ENCODE results near the gene AP1S1. TPM values are rescaled to one million over a fixed set of nuclear protein-coding genes. Genes with fewer than 3 reads are reported as not detected.
A peak's percentile ranks its signal among the peaks of the same experiment; 100 is the strongest.

AP1S1 gene
- total and polyA plus RNA-seq, 9 of the 15 experiments (the other 6 are each of a cell fraction or from before 2014, with no cell fraction given): 4.4 to 149 (median 89.4) TPM

DNA sequence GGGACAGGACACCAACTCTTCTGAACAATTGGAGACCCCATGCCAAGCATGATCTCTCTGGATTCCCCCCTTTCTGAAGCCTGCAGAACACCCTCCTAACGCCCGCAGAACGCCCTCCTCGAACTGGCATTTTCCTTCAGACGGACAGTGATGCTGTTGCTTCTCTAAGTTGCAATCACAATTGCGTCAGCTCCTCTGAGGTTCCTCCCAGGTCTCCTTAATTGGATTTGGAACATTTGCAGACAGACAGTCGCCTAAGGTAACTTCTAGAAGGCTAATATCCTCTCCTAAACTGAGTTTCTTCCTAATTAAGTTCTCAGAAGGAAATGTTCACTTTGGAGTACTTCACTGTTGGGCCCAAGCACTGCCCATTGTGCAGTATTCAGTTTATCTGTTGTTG is 47.9 kb upstream of the AP1S1 start (continued):
- TF ChIP-seq, protein P1, sequence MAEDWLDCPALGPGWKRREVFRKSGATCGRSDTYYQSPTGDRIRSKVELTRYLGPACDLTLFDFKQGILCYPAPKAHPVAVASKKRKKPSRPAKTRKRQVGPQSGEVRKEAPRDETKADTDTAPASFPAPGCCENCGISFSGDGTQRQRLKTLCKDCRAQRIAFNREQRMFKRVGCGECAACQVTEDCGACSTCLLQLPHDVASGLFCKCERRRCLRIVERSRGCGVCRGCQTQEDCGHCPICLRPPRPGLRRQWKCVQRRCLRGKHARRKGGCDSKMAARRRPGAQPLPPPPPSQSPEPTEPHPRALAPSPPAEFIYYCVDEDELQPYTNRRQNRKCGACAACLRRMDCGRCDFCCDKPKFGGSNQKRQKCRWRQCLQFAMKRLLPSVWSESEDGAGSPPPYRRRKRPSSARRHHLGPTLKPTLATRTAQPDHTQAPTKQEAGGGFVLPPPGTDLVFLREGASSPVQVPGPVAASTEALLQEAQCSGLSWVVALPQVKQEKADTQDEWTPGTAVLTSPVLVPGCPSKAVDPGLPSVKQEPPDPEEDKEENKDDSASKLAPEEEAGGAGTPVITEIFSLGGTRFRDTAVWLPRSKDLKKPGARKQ (CRISPR knock-in tag; IDR thresholded peaks at IDR 0.05): no peak
- no peak for TF ChIP-seq ZFX (CRISPR knock-in tag; IDR thresholded peaks at IDR 0.05)

DNA sequence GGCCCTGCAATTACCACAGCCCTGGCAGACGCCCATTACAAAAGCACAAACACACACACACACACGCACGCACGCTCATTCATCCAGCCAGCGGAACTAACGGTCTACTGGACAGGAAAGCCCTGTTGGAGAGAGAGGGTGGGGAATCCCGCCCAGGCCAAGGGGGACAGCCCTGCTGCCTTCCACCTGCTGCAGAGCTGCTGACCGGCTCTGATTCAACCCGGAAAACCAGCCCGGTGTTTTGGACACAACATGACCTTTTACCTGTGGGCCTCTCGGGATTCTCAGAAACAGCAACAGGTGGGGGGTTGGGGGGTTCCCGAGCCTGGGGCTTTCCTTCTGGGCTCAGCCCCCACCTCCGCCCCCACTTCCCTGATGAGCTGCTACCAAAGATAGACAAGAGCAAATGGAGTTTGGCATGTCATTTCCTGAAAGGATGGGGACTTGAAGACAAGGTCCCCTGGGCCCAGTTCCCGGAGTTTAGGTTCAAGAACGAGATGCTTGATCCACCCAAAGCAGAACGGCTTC is 45.9 kb upstream of the AP1S1 start:
- no peak for FAIRE-seq
- no TSS peak for BruUV-seq (replicated peaks)

More for the DNA sequence above, 45.9 kb upstream of the AP1S1 start:
- ATAC-seq (peak; percentile 42; the same call in 2 of the 3 replicates), DNase-seq (ENCODE audit: extremely low read depth in 1 of 4, low spot score in 3 of 4) (no peak)
- no peak for TF ChIP-seq NR2C2 (CRISPR knock-in tag; IDR thresholded peaks at IDR 0.05)
- TF ChIP-seq NR2C2 (tag; IDR thresholded peaks at IDR 0.05): 0 out of 2 replicates have a peak, but pooled peaks have one; percentile 15
- TF ChIP-seq, protein P2, sequence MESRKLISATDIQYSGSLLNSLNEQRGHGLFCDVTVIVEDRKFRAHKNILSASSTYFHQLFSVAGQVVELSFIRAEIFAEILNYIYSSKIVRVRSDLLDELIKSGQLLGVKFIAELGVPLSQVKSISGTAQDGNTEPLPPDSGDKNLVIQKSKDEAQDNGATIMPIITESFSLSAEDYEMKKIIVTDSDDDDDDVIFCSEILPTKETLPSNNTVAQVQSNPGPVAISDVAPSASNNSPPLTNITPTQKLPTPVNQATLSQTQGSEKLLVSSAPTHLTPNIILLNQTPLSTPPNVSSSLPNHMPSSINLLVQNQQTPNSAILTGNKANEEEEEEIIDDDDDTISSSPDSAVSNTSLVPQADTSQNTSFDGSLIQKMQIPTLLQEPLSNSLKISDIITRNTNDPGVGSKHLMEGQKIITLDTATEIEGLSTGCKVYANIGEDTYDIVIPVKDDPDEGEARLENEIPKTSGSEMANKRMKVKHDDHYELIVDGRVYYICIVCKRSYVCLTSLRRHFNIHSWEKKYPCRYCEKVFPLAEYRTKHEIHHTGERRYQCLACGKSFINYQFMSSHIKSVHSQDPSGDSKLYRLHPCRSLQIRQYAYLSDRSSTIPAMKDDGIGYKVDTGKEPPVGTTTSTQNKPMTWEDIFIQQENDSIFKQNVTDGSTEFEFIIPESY (CRISPR knock-in tag; IDR thresholded peaks at IDR 0.05): peak; percentile 79
- TF ChIP-seq, protein P3, sequence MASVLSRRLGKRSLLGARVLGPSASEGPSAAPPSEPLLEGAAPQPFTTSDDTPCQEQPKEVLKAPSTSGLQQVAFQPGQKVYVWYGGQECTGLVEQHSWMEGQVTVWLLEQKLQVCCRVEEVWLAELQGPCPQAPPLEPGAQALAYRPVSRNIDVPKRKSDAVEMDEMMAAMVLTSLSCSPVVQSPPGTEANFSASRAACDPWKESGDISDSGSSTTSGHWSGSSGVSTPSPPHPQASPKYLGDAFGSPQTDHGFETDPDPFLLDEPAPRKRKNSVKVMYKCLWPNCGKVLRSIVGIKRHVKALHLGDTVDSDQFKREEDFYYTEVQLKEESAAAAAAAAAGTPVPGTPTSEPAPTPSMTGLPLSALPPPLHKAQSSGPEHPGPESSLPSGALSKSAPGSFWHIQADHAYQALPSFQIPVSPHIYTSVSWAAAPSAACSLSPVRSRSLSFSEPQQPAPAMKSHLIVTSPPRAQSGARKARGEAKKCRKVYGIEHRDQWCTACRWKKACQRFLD (CRISPR knock-in tag; IDR thresholded peaks at IDR 0.05): no peak
- peak; percentile 66 for TF ChIP-seq EGR1 (conservative IDR thresholded peaks at IDR 0.05)
- TF ChIP-seq, protein P4, sequence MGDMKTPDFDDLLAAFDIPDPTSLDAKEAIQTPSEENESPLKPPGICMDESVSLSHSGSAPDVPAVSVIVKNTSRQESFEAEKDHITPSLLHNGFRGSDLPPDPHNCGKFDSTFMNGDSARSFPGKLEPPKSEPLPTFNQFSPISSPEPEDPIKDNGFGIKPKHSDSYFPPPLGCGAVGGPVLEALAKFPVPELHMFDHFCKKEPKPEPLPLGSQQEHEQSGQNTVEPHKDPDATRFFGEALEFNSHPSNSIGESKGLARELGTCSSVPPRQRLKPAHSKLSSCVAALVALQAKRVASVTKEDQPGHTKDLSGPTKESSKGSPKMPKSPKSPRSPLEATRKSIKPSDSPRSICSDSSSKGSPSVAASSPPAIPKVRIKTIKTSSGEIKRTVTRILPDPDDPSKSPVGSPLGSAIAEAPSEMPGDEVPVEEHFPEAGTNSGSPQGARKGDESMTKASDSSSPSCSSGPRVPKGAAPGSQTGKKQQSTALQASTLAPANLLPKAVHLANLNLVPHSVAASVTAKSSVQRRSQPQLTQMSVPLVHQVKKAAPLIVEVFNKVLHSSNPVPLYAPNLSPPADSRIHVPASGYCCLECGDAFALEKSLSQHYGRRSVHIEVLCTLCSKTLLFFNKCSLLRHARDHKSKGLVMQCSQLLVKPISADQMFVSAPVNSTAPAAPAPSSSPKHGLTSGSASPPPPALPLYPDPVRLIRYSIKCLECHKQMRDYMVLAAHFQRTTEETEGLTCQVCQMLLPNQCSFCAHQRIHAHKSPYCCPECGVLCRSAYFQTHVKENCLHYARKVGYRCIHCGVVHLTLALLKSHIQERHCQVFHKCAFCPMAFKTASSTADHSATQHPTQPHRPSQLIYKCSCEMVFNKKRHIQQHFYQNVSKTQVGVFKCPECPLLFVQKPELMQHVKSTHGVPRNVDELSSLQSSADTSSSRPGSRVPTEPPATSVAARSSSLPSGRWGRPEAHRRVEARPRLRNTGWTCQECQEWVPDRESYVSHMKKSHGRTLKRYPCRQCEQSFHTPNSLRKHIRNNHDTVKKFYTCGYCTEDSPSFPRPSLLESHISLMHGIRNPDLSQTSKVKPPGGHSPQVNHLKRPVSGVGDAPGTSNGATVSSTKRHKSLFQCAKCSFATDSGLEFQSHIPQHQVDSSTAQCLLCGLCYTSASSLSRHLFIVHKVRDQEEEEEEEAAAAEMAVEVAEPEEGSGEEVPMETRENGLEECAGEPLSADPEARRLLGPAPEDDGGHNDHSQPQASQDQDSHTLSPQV (IDR thresholded peaks at IDR 0.05): 0 out of 2 replicates have a peak, but pooled peaks have one; percentile 30
- TF ChIP-seq CREM (IDR thresholded peaks at IDR 0.05; ENCODE audit: low read depth): 0 out of 2 replicates have a peak, but pooled peaks have one; percentile 4
- H3K27me3 ChIP-seq (ENCODE audit: control insufficient read depth in 2 of 2, insufficient read depth in 2 of 2, low read length in 2 of 2): no peaks in the 10 kb centered on the region
- no peak overlapping the region for H2AFZ ChIP-seq (ENCODE audit: low read depth, low read length)
- H3K36me3 ChIP-seq (ENCODE audit: control insufficient read depth, insufficient read depth, low read length): no peaks in the 10 kb centered on the region
- whole genome bisulfite sequencing (ENCODE audit: insufficient coverage, low coverage, missing lambda C conversion rate): 55% methylated on average over 16 of the region's 16 CpGs
- peaks cover 8 to 30% of the 10 kb centered on the region in 2 experiments for H3K4me1 ChIP-seq (replicated peaks in 1 of 2; ENCODE audit: control insufficient read depth in 2 of 2, insufficient read depth in 2 of 2, low read length in 2 of 2)
- in situ Hi-C loops (cut with MboI) (no loop called here), intact Hi-C loops (cut with micrococcal nuclease) (no loop called here)
- H3K79me2 ChIP-seq (ENCODE audit: control insufficient read depth, insufficient read depth, low read length): no peaks in the 10 kb centered on the region
- CTCF ChIA-PET (ENCODE audit: low intra/inter-chr PET ratio): no interaction called here
- no peak overlapping the region for H3K27ac ChIP-seq (ENCODE audit: extremely low read depth, low read depth, low read length)
- peak overlapping the region in 1 of 2 experiments; percentile 58; a peak in 1 of 4 replicates for H3K9ac ChIP-seq (ENCODE audit: insufficient read depth in 1 of 2, low read depth in 2 of 2, low read length in 2 of 2)
- H4K20me1 ChIP-seq (replicated peaks; ENCODE audit: control insufficient read depth, insufficient read depth, low read length): no peaks in the 10 kb centered on the region
- no peaks in the 10 kb centered on the region for H3K9me1 ChIP-seq (ENCODE audit: control insufficient read depth, insufficient read depth, low read length)
- no peak overlapping the region for H3K4me2 ChIP-seq (ENCODE audit: insufficient read depth, low read length)
- H3K9me3 ChIP-seq (replicated peaks; ENCODE audit: control insufficient read depth, insufficient read depth, low read depth, low read length): no peaks in the 10 kb centered on the region
- H3K4me3 ChIP-seq: no peak overlapping the region
- POLR2A ChIA-PET: interaction anchor here (0.6 to 1.8 kb wide), 4 partner anchors 10 to 86 kb away, joined by 3 to 9 read pairs (median 4); no protein-coding TSS in a partner anchor
